ENCODE results near the gene ZNF385B.

The ZNF385B gene

GRCh38 chr2:179532863-179533278, 328.5 kb downstream of the ZNF385B start:
- H4K91ac ChIP-seq (ENCODE audit: low read depth, low read length), result no peak overlapping the region
- H3K4ac ChIP-seq (ENCODE audit: low read depth, low read length), result no peak overlapping the region
- no peak overlapping the region for H4K8ac ChIP-seq (ENCODE audit: low read depth, low read length)
- no peak overlapping the region for H3K23ac ChIP-seq (ENCODE audit: low read length)
- no peak for DNase-seq
- H3K4me1 ChIP-seq (ENCODE audit: control insufficient read depth in 1 of 2, insufficient read depth in 2 of 2, low read length in 2 of 2), result no peaks in the 10 kb centered on the region
- no peaks in the 10 kb centered on the region for H3K79me1 ChIP-seq (ENCODE audit: low read length)
- H2AFZ ChIP-seq (ENCODE audit: insufficient read depth, low read length, poor library complexity), result no peak overlapping the region
- H3K4me2 ChIP-seq (ENCODE audit: low read length), result no peak overlapping the region
- no peaks in the 10 kb centered on the region for H3K27me3 ChIP-seq (ENCODE audit: insufficient read depth, low read length)
- H3K36me3 ChIP-seq (ENCODE audit: control insufficient read depth in 1 of 2, insufficient read depth in 2 of 2, low read length in 2 of 2), result no peaks in the 10 kb centered on the region
- no CpG with 5 or more reads among the region's 2 CpGs for WGBS (ENCODE audit: extremely low coverage, insufficient coverage, insufficient read length)
- H3K9ac ChIP-seq (ENCODE audit: low read length), result no peak overlapping the region
- no peak overlapping the region for H2BK120ac ChIP-seq (ENCODE audit: insufficient read depth, low read length, poor library complexity)
- H3K27ac ChIP-seq (ENCODE audit: low read depth, low read length), result no peak overlapping the region
- H3K14ac ChIP-seq (ENCODE audit: low read length), result no peak overlapping the region
- no peaks in the 10 kb centered on the region for H3K79me2 ChIP-seq (ENCODE audit: control insufficient read depth, insufficient read depth, low read length, poor library complexity)
- H2BK12ac ChIP-seq (ENCODE audit: low read length), result no peak overlapping the region
- H2AK5ac ChIP-seq (ENCODE audit: low read length), result no peak overlapping the region
- H3K18ac ChIP-seq (ENCODE audit: low read length), result no peak overlapping the region
- H3K4me3 ChIP-seq (ENCODE audit: low read depth, low read length), result no peak overlapping the region
- no peak overlapping the region for H4K12ac ChIP-seq (ENCODE audit: low read depth, low read length)
- no peak overlapping the region for H2BK5ac ChIP-seq (ENCODE audit: low read depth, low read length, poor library complexity)
- H3K9me3 ChIP-seq (ENCODE audit: insufficient read depth, low read depth, low read length), result no peaks in the 10 kb centered on the region

DNA sequence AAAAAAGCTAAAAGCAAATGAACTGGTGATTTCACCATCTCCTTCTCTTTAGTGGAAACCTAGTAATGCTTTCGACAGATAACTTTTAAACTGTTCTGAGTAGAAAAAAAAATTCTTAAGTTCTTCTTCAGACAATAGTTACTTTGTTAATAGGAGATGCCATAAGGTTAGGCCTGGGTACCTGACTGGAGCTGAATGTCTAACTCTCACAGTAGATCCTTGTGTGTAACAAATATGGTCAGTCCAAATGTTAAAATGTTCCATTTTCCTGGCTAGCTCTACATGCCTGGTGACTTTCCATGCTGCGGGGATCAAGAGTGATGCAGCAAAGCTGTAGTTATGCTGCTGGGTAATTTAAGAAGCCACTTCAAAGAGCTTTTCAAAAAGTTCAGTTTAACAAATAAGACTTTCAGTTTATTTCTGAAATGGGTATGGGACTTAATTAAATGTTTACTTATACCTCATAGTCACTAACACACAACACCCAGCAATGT, 332.8 kb downstream of the ZNF385B start:
- no CpG with 5 or more reads among the region's 2 CpGs for WGBS (ENCODE audit: extremely low coverage, insufficient coverage, insufficient read length)
- Histone ChIP-seq H4K91ac (ENCODE audit: low read depth, low read length) (no peak overlapping the region), H2AFZ (ENCODE audit: insufficient read depth, low read length, poor library complexity) (no peak overlapping the region), H3K4me2 (ENCODE audit: low read length) (no peak overlapping the region), H3K4ac (ENCODE audit: low read depth, low read length) (no peak overlapping the region), H3K9ac (ENCODE audit: low read length) (no peak overlapping the region), H3K27ac (ENCODE audit: low read depth, low read length) (no peak overlapping the region), H3K14ac (ENCODE audit: low read length) (no peak overlapping the region), H2BK12ac (ENCODE audit: low read length) (no peak overlapping the region), H4K8ac (ENCODE audit: low read depth, low read length) (no peak overlapping the region), H3K79me2 (ENCODE audit: control insufficient read depth, insufficient read depth, low read length, poor library complexity) (no peaks in the 10 kb centered on the region), H3K9me3 (ENCODE audit: insufficient read depth, low read depth, low read length) (no peaks in the 10 kb centered on the region), H3K4me1 (ENCODE audit: control insufficient read depth in 1 of 2, insufficient read depth in 2 of 2, low read length in 2 of 2) (no peaks in the 10 kb centered on the region), H2AK5ac (ENCODE audit: low read length) (no peak overlapping the region), H3K4me3 (ENCODE audit: low read depth, low read length) (no peak overlapping the region), H2BK5ac (ENCODE audit: low read depth, low read length, poor library complexity) (no peak overlapping the region), H4K12ac (ENCODE audit: low read depth, low read length) (no peak overlapping the region), H3K27me3 (ENCODE audit: insufficient read depth, low read length) (no peaks in the 10 kb centered on the region), H3K79me1 (ENCODE audit: low read length) (no peaks in the 10 kb centered on the region), H3K36me3 (ENCODE audit: control insufficient read depth in 1 of 2, insufficient read depth in 2 of 2, low read length in 2 of 2) (no peaks in the 10 kb centered on the region), H3K18ac (ENCODE audit: low read length) (no peak overlapping the region), H2BK120ac (ENCODE audit: insufficient read depth, low read length, poor library complexity) (no peak overlapping the region), H3K23ac (ENCODE audit: low read length) (no peak overlapping the region)
- no peak for DNase-seq

DNA sequence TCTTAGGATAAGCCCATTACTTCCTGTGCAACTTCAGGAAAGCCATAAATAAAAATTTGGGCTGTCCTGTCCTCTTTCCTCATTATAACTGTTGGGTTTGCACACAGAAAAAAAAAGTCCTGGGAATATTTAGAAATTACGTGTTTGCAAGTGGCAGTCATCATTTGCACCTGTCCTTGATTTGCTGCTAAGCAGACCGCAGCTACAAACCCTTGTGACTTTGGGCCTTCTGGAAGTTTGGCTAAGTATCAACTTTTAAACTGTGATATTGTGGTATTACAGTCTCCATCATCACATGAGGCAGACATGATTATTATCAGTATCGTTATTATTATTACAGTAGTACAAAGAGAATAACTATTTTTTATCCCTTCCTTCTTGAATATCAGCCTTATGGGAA, 336.1 kb downstream of the ZNF385B start:
- Histone ChIP-seq H2AK5ac (ENCODE audit: low read length) (no peak overlapping the region), H3K4me3 (ENCODE audit: low read depth, low read length) (no peak overlapping the region), H3K79me1 (ENCODE audit: low read length) (no peaks in the 10 kb centered on the region), H4K8ac (ENCODE audit: low read depth, low read length) (no peak overlapping the region), H2AFZ (ENCODE audit: insufficient read depth, low read length, poor library complexity) (no peak overlapping the region), H4K91ac (ENCODE audit: low read depth, low read length) (no peak overlapping the region), H4K12ac (ENCODE audit: low read depth, low read length) (no peak overlapping the region), H3K23ac (ENCODE audit: low read length) (no peak overlapping the region), H3K27me3 (ENCODE audit: insufficient read depth, low read length) (no peaks in the 10 kb centered on the region), H2BK12ac (ENCODE audit: low read length) (no peak overlapping the region), H3K18ac (ENCODE audit: low read length) (no peak overlapping the region), H3K9ac (ENCODE audit: low read length) (no peak overlapping the region), H3K36me3 (ENCODE audit: control insufficient read depth in 1 of 2, insufficient read depth in 2 of 2, low read length in 2 of 2) (no peaks in the 10 kb centered on the region), H2BK5ac (ENCODE audit: low read depth, low read length, poor library complexity) (no peak overlapping the region), H3K4ac (ENCODE audit: low read depth, low read length) (no peak overlapping the region), H3K14ac (ENCODE audit: low read length) (no peak overlapping the region), H3K4me2 (ENCODE audit: low read length) (no peak overlapping the region), H2BK120ac (ENCODE audit: insufficient read depth, low read length, poor library complexity) (no peak overlapping the region), H3K27ac (ENCODE audit: low read depth, low read length) (no peak overlapping the region), H3K79me2 (ENCODE audit: control insufficient read depth, insufficient read depth, low read length, poor library complexity) (no peaks in the 10 kb centered on the region), H3K9me3 (ENCODE audit: insufficient read depth, low read depth, low read length) (no peaks in the 10 kb centered on the region), H3K4me1 (ENCODE audit: control insufficient read depth in 1 of 2, insufficient read depth in 2 of 2, low read length in 2 of 2) (no peaks in the 10 kb centered on the region)
- no CpG with 5 or more reads among the region's 3 CpGs for WGBS (ENCODE audit: extremely low coverage, insufficient coverage, insufficient read length)
- DNase-seq, result no peak

DNA sequence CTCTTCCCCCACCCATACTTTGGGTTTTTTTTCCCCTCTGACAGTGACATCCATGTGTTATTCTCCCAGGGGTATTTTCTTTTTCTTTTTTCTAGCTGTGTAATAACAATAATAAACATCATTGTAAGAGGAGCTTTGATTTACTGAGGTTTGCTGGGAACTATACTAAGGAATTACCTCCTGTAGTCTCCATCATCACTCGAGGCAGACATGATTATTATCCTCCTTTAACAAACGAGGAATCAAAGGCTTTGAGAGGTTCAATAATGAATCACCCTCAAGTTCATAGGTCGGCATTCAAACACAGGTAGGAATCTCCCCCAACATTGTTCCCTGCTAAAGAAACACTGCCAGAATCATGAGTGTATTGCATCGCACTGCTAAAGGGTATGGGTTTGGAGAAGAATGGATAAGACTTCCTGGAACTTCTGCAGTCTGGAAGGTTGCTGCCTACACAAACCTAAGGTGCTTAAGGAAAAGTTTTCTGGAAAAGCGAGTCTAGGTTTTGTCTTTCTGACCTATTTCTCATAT, 336.5 kb downstream of the ZNF385B start:
- Histone ChIP-seq H3K79me2 (ENCODE audit: control insufficient read depth, insufficient read depth, low read length, poor library complexity) (no peaks in the 10 kb centered on the region), H2BK5ac (ENCODE audit: low read depth, low read length, poor library complexity) (no peak overlapping the region), H4K91ac (ENCODE audit: low read depth, low read length) (no peak overlapping the region), H3K36me3 (ENCODE audit: control insufficient read depth in 1 of 2, insufficient read depth in 2 of 2, low read length in 2 of 2) (no peaks in the 10 kb centered on the region), H2BK12ac (ENCODE audit: low read length) (no peak overlapping the region), H3K9me3 (ENCODE audit: insufficient read depth, low read depth, low read length) (no peaks in the 10 kb centered on the region), H3K4me2 (ENCODE audit: low read length) (no peak overlapping the region), H4K8ac (ENCODE audit: low read depth, low read length) (no peak overlapping the region), H3K4me1 (ENCODE audit: control insufficient read depth in 1 of 2, insufficient read depth in 2 of 2, low read length in 2 of 2) (no peaks in the 10 kb centered on the region), H4K12ac (ENCODE audit: low read depth, low read length) (no peak overlapping the region), H3K4ac (ENCODE audit: low read depth, low read length) (no peak overlapping the region), H2BK120ac (ENCODE audit: insufficient read depth, low read length, poor library complexity) (no peak overlapping the region), H3K27ac (ENCODE audit: low read depth, low read length) (no peak overlapping the region), H3K4me3 (ENCODE audit: low read depth, low read length) (no peak overlapping the region), H2AFZ (ENCODE audit: insufficient read depth, low read length, poor library complexity) (no peak overlapping the region), H3K23ac (ENCODE audit: low read length) (no peak overlapping the region), H3K14ac (ENCODE audit: low read length) (no peak overlapping the region), H3K18ac (ENCODE audit: low read length) (no peak overlapping the region), H3K79me1 (ENCODE audit: low read length) (no peaks in the 10 kb centered on the region), H3K9ac (ENCODE audit: low read length) (no peak overlapping the region), H3K27me3 (ENCODE audit: insufficient read depth, low read length) (no peaks in the 10 kb centered on the region), H2AK5ac (ENCODE audit: low read length) (no peak overlapping the region)
- no peak for DNase-seq
- WGBS (ENCODE audit: extremely low coverage, insufficient coverage, insufficient read length), result no CpG with 5 or more reads among the region's 5 CpGs
